ENCODE measurements around the gene ZNF471.

DNA sequence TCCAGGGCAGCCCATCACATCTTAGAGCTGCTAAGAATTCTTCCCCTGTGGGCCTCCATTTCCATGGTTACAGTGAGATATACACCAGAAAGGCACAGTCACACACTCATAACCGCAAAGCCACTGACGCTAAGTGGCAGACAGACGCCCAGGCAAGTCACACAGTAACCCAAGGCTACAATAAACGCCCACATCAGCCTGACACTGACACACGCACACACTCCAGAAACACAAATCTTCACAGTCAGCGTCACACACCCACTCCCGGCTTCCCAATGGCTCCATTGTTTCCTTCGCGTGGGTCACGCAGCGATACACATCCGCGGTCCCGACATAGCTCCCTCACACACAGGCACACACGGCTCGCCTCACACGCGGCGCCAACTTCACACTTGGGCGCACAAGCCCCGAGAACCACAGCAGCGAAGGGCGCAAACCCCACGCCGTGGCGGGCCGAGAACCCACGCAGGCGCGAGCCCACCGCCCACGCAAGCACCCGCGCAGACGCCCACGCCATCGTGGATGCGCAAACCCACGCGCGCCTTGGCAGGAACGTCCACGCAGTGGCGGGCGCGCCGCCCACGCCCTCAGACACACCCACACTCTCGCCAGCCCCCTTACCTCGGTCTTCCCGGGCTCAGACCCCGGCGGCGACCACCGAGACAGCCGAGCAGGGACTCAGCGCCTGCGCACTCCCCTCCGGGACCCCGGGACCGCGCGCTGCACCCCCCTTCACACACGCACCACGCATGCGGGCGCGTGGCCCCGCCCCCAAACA lies 30.8 kb upstream of the ZNF471 start, which contains the start of gene ZNF667:
- TF ChIP-seq EZH2 (IDR thresholded peaks at IDR 0.05; ENCODE audit: insufficient read depth, poor library complexity, severe bottlenecking): no peak
- no peak for TF ChIP-seq EZH2phosphoT487 (IDR thresholded peaks at IDR 0.05; ENCODE audit: insufficient read depth, low read depth)
